Activated CD4-positive, alpha-beta T cell treated with anti-CD3 and anti-CD28 coated beads, Interleukin-2, amount 10 ng/mL, durations not matched to agents 24 days and 14 days (primary cell): ENCODE results near the gene OR10A2. TPM values are rescaled to one million over a fixed set of nuclear protein-coding genes. Genes with fewer than 3 reads are reported as not detected.
"Not testable (repeated sequence)": the region's sequence is repeated elsewhere in the genome, so short reads cannot be mapped to it uniquely, and the experiment has no call there.

Experiments
- DNase-seq: peaks from one replicate; pipeline ENCODE4 v3.0.0; 2022
- H3K27ac Mint-ChIP-seq: one replicate; pipeline ENCODE4 v1.8.0; 2022; ENCODE audit warnings: mild to moderate bottlenecking, mixed read lengths
- H3K27me3 Mint-ChIP-seq: one replicate; pipeline ENCODE4 v1.8.0; 2022; ENCODE audit warnings: mixed read lengths
- H3K36me3 Mint-ChIP-seq: one replicate; pipeline ENCODE4 v1.8.0; 2022; ENCODE audit warnings: low read depth, mild to moderate bottlenecking, mixed read lengths
- H3K4me1 Mint-ChIP-seq: one replicate; pipeline ENCODE4 v1.8.0; 2021; ENCODE audit warnings: mixed read lengths
- H3K4me3 Mint-ChIP-seq: one replicate; pipeline ENCODE4 v1.8.0; 2022; ENCODE audit warnings: mild to moderate bottlenecking, moderate library complexity, mixed read lengths
- H3K9me3 Mint-ChIP-seq: one replicate; pipeline ENCODE4 v1.8.0; 2021; ENCODE audit warnings: mixed read lengths
- intact Hi-C: fragments of 100-400 bp; cut with micrococcal nuclease; formaldehyde crosslinking; loops from one replicate; pipeline ENCODE4 v1.15.1; 2023
- total RNA-seq: library from RNA; stranded (reverse); gene quantifications from 2 replicates; pipeline ENCODE4 v1.2.3, GENCODE V29; 2022

The OR10A2 gene
- total RNA-seq, 1 donor from 2014 or later, result not detected

DNA sequence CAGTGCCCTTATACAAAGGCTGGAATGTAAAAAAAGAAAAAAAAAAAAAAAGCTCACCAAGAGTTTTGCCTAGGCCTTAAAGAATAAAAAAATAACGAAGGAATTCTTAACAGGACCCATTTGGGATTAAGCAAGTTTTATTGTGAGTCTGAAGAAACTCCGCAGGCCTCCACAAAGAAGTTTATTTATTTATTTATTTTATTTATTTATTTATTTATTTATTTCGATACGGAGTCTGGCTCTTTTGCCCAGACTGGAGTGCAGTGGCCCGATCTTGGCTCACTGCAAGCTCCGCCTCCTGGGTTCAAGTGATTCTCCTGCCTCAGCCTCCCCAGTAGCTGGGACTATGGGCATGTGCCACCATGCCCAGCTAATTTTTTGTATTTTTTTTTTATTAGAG lies 8.1 kb upstream of the OR10A2 start:
- not testable (repeated sequence) for H3K4me1 Mint-ChIP-seq, H3K27me3 Mint-ChIP-seq, H3K36me3 Mint-ChIP-seq, H3K27ac Mint-ChIP-seq, H3K4me3 Mint-ChIP-seq, DNase-seq
- peaks cover 14% of the 10 kb centered on the region for H3K9me3 Mint-ChIP-seq
- intact Hi-C loops, result loop anchor here (5.0 kb wide), 1 partner anchor 72 kb away; the partner anchor contains the start of gene ZNF215

DNA sequence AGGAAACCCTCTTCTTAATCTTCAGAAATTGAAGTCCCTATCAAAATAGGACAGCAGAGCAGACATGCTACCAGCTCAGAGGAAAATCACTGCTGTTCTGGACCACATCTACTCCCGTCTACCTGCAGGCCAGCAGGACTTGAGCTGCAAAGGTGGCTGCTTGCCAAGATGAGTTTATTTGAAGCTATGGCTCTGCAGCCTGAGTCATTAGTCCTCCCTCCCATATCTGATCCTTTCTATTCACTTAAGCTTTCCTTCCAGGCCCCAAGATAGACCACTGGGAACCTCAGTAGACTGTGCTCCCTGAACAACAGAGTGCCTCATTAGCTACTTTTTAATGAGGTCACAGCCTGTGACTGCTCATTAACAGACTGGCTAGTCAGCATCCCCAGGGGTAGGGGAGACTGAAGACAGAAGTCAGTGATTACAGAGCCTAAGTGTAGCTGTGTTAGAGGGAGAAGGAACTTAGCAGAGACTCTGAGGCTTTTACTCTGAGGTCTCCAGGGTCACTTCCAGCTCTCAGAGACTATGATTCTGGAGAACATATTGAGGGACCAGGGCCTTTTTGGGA lies 6.8 kb upstream of the OR10A2 start:
- Mint-ChIP-seq H3K27ac (no peak overlapping the region), H3K27me3 (no peaks in the 10 kb centered on the region), H3K4me1 (peaks cover 5% of the 10 kb centered on the region), H3K36me3 (no peaks in the 10 kb centered on the region), H3K9me3 (peaks cover 9% of the 10 kb centered on the region), H3K4me3 (no peak overlapping the region)
- DNase-seq, result no peak
- intact Hi-C loops, result loop anchor here (5.0 kb wide), 1 partner anchor 71 kb away; the partner anchor contains the start of gene ZNF215

DNA sequence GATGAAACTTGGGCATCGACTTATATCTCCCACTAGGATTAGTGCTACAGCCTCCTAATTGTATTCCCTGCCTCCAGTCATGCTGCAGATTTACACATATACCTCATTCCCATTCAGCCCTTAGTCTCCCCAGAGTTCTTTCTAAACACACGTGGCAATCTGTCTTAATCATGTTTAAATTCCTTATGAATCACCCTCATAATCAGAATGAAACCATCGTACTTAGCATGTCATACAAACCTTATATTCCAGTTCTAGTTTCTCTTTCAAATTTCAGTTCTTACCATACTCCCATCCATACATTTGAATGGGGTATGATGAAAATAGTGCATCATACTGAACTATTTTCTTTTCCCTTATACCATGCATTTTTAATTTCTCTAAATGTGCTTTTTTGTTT lies 6.0 kb upstream of the OR10A2 start:
- Mint-ChIP-seq H3K27ac (peak overlapping the region; percentile 19), H3K9me3 (peaks cover 8% of the 10 kb centered on the region), H3K36me3 (no peaks in the 10 kb centered on the region), H3K27me3 (no peaks in the 10 kb centered on the region), H3K4me1 (peaks cover 5% of the 10 kb centered on the region), H3K4me3 (no peak overlapping the region)
- no peak for DNase-seq
- intact Hi-C loops, result loop anchor here (1.0 to 5.0 kb wide), 2 partner anchors 16 to 70 kb away; partner anchors contain the start of gene ZNF215

DNA sequence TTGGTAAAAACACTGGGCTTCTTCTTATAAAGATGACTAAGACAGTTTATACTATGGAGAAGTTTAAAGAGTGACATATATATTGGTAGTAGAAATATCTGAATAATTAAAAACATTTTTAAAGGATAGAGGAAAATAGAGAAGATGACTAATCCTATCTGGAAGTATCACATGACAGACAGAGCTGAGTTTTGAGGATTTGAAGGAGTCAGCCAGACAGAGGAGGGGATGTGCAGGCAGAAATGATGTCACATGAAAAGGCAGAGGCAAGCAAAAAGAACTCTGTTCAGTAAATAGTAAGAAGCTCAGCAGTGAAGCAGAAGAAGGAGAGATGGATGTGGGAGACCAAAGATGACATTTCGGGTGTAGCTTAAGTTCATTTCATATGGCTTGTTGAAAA lies 1.6 kb downstream of the OR10A2 start:
- no peaks in the 10 kb centered on the region for H3K36me3 Mint-ChIP-seq
- intact Hi-C loops, result no loop called here
- peaks cover 3% of the 10 kb centered on the region for H3K27me3 Mint-ChIP-seq
- no peak for DNase-seq
- no peaks in the 10 kb centered on the region for H3K4me1 Mint-ChIP-seq
- no peak overlapping the region for H3K27ac Mint-ChIP-seq
- H3K9me3 Mint-ChIP-seq, result peaks cover 4% of the 10 kb centered on the region
- H3K4me3 Mint-ChIP-seq, result no peak overlapping the region

DNA sequence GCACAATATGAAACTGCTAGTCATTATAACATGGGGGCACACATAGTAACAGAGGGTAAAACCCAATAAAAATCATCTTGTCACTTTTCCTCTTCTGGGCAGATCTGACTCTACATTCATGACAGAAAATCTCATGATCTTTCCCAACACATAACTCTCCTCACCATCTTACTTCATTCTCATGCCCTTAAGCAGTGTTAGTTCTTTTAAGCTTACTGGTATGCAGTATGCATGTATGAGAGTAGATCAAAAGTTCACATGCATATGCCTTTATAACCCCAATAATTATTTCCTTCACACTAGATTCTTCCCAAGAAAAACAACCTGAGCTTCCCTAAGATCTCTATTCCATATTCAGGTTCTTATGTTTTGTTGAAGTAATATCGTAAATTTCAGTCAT lies 8.4 kb downstream of the OR10A2 start:
- intact Hi-C loops, result no loop called here
- no peaks in the 10 kb centered on the region for H3K36me3 Mint-ChIP-seq
- H3K9me3 Mint-ChIP-seq, result no peaks in the 10 kb centered on the region
- no peak for DNase-seq
- H3K27me3 Mint-ChIP-seq, result peaks cover 2% of the 10 kb centered on the region
- no peaks in the 10 kb centered on the region for H3K4me1 Mint-ChIP-seq
- no peak overlapping the region for H3K27ac Mint-ChIP-seq
- H3K4me3 Mint-ChIP-seq, result no peak overlapping the region

DNA sequence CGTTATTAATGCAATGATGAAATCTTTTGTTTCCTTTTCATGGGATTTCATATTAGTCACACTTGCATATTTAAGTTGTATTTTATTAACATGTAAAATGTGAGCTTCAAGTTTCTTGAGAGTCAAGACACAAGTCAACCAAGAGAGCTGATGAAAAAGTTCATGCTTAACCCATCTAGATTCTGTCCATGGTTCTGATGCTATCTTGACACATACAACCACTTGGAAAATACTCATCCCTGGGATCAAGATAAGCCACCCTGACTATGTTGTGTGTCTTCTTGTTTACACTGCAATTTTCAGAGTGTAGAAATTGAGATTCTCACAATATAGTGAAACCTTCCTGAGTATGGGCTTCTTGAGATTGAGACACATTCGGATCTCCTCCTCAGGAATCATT lies 12.9 kb downstream of the OR10A2 start:
- intact Hi-C loops, result no loop called here
- Mint-ChIP-seq H3K4me1 (no peaks in the 10 kb centered on the region), H3K27ac (no peak overlapping the region), H3K27me3 (no peaks in the 10 kb centered on the region), H3K4me3 (no peak overlapping the region), H3K36me3 (no peaks in the 10 kb centered on the region), H3K9me3 (no peaks in the 10 kb centered on the region)
- DNase-seq, result no peak

DNA sequence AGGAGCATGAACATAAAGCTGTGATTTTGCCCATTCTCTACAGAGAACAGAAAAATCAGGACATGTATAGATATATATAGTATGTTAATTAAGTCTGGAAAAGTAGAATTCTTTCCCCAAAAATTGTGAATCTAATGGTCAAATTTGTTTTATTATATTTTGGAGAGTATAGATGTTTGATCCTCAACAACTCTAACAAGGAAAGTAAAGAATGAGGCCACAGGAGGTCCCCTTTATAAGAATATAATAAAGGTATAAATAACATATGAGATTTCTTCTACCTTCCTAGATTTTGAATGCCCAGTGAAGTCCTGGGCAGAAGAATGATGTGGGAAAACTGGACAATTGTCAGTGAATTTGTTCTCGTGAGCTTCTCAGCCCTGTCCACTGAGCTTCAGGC lies 13.5 kb downstream of the OR10A2 start, which contains the start of gene OR10A4:
Gene OR10A4 (plus strand): TSS at position 301 of the 400 bp plus-strand sequence. CDS start 23 bp downstream, at position 324.
- no peak within 1 kb of the TSS for H3K27ac Mint-ChIP-seq
- intact Hi-C loops, result no loop called here
- peaks cover 2% of the 10 kb centered on the region for H3K27me3 Mint-ChIP-seq
- no peaks in the 10 kb centered on the region for H3K4me1 Mint-ChIP-seq
- H3K9me3 Mint-ChIP-seq, result no peaks in the 10 kb centered on the region
- no peak for DNase-seq
- no peak within 1 kb of the TSS for H3K4me3 Mint-ChIP-seq
- H3K36me3 Mint-ChIP-seq, result no peaks in the 10 kb centered on the region

DNA sequence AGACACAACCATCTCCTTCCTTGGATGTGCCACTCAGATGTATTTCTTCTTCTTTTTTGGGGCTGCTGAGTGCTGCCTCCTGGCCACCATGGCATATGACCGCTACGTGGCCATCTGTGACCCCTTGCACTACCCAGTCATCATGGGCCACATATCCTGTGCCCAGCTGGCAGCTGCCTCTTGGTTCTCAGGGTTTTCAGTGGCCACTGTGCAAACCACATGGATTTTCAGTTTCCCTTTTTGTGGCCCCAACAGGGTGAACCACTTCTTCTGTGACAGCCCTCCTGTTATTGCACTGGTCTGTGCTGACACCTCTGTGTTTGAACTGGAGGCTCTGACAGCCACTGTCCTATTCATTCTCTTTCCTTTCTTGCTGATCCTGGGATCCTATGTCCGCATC lies 14.1 kb downstream of the OR10A2 start:
- intact Hi-C loops, result no loop called here
- DNase-seq, result no peak
- Mint-ChIP-seq H3K36me3 (no peaks in the 10 kb centered on the region), H3K27ac (no peak overlapping the region), H3K4me3 (no peak overlapping the region), H3K27me3 (peaks cover 2% of the 10 kb centered on the region), H3K9me3 (no peaks in the 10 kb centered on the region), H3K4me1 (no peaks in the 10 kb centered on the region)

DNA sequence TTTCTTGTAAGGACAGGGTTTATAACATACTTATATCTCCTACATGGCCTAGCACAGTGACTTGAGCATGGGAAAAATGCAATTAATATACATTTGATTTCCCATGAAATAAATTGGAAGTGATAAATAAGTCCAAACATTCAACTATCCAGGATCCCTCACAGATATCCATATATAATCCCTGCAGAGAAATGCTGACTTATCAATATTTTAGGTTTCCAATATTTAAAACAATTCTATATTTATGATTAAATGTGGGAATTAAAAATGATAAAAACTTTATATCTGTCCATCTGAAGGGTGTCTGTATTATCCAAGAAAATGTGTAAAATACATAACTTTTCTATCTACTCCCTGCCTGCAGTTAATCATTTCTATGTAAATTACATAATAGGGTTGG lies 19.9 kb downstream of the OR10A2 start:
- intact Hi-C loops, result no loop called here
- Mint-ChIP-seq H3K4me1 (no peaks in the 10 kb centered on the region), H3K27ac (no peak overlapping the region), H3K9me3 (no peaks in the 10 kb centered on the region), H3K4me3 (no peak overlapping the region), H3K27me3 (peaks cover 20% of the 10 kb centered on the region), H3K36me3 (no peaks in the 10 kb centered on the region)
- DNase-seq, result no peak

DNA sequence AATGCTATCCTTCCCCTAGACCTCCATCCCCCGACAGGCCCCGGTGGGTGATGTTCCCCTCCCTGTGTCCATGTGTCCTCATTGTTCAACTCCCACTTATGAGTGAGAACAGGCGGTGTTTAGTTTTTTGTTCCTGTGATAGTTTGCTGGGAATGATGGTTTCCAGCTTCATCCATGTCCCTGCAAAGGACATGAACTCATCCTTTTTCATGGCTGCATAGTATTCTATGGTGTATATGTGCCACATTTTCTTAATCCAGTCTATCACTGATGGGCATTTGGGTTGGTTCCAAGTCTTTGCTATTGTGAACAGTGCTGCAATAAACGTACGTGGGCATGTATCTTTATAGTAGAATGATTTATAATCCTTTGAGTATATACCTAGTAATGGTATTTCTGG lies 24.9 kb downstream of the OR10A2 start:
- H3K27ac Mint-ChIP-seq, H3K4me3 Mint-ChIP-seq, DNase-seq, H3K36me3 Mint-ChIP-seq, H3K4me1 Mint-ChIP-seq, intact Hi-C loops, H3K9me3 Mint-ChIP-seq: not testable (repeated sequence)
- H3K27me3 Mint-ChIP-seq, result peaks cover 19% of the 10 kb centered on the region

DNA sequence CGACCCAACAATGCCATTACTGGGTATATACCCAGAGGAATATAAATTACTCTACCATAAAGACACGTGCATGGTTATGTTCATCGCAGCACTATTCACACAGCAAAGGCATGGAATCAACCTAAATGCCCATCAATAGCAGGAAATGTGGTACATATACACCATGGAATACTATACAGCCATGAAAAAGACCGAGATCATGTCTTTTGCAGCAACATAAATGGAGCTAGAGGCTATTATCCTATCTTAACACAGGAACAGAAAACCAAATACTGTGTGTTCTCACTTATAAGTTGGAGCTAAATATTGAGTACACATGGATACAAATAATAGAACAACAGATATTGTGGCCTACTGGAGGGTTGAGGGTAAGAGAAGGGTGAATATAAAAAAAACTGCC lies 26.0 kb downstream of the OR10A2 start:
- no peak for DNase-seq
- H3K9me3 Mint-ChIP-seq, result no peaks in the 10 kb centered on the region
- no peak overlapping the region for H3K4me3 Mint-ChIP-seq
- intact Hi-C loops, result no loop called here
- H3K27me3 Mint-ChIP-seq, result peaks cover 12% of the 10 kb centered on the region
- H3K36me3 Mint-ChIP-seq, result no peaks in the 10 kb centered on the region
- no peak overlapping the region for H3K27ac Mint-ChIP-seq
- H3K4me1 Mint-ChIP-seq, result no peaks in the 10 kb centered on the region

DNA sequence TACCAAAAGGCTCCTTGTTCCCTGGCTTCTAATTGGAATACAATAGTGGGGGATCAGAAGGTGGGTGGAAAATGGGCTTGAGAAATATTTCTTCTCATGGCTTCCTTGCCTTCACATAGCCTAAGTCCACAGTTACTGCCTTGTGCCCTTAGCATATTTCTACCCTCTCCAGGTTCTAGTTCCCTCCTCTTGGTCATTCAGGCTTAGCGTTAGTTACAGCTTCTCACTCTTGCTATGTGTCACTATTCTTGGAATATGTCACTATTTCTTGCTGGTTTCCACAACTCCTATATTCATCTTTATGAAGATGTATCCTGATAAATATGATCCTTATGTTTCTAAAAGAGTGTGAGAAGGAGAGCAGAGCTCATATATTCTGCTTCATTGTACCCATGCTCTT lies 27.0 kb downstream of the OR10A2 start:
- intact Hi-C loops, result no loop called here
- DNase-seq, result no peak
- H3K27me3 Mint-ChIP-seq, result peaks cover 8% of the 10 kb centered on the region

DNA sequence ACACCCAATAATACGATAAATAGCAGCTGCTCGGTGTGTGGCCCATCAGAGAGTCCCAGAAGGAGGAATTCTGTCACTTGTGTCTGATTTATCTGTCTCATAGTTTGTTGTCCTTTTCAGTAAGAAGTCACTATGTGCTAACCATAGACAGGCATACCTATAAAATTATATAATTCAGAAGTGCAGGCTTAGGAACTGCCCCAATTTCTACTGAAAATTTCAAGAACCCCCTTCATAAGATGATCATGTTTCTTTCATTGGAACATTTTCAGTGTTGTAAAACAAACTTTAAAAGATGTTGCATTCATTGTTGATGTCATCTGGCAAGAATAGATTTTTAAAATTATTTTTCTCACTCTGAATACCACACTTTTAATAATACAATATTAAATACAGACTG lies 29.5 kb downstream of the OR10A2 start, which contains the start of gene OR2D2:
Gene OR2D2 (minus strand): TSS at position 101 of the 400 bp plus-strand sequence. CDS start 0 bp downstream, at position 101.
- peaks cover 2% of the 10 kb centered on the region for H3K4me1 Mint-ChIP-seq
- H3K27ac Mint-ChIP-seq, result no peak within 1 kb of the TSS
- DNase-seq, result no peak
- H3K4me3 Mint-ChIP-seq, result no peak within 1 kb of the TSS
- no peaks in the 10 kb centered on the region for H3K9me3 Mint-ChIP-seq
- H3K27me3 Mint-ChIP-seq, result peaks cover 2% of the 10 kb centered on the region
- intact Hi-C loops, result no loop called here
- H3K36me3 Mint-ChIP-seq, result no peaks in the 10 kb centered on the region

More for the DNA sequence above, 27.0 kb downstream of the OR10A2 start:
- Mint-ChIP-seq H3K9me3 (no peaks in the 10 kb centered on the region), H3K27ac (no peak overlapping the region), H3K4me3 (no peak overlapping the region), H3K4me1 (peaks cover 2% of the 10 kb centered on the region), H3K36me3 (no peaks in the 10 kb centered on the region)

DNA sequence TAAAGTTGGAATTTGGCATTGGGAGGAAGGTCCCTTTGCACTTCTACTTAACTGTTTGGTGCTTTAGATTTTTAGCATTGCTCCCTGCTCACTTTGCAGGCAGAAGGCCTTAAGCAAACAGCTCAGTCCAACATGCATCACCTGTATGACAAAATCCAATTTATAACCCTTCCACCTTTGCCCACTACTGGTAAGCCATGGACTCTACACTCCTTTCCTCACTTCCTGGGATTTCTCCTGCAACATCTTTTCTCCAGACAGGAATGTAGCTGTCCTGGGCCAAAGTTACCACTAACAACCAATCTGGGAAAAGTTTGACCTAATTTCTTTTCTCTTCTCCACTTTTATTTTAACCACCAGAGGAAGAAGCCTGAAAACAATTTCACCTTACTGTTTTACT lies 31.2 kb downstream of the OR10A2 start:
- Mint-ChIP-seq H3K36me3 (no peaks in the 10 kb centered on the region), H3K27me3 (peaks cover 6% of the 10 kb centered on the region), H3K4me3 (no peak overlapping the region)

DNA sequence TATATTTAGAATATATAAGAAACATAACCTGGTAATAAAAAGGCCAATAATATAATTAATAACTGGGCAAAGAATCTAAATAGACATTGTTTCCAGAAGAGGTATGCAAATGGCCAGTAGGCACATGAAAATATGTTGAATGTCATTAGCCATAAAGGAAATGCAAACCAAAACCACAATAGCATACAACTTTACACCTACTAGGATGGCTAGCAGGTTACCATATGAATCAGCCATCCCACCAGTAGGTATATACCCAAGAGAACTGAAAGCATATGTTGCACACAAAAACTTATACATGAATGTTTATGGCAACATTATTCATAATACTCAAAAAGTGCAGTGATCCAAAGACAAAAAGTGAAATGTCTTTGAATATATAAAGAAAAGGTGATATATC lies 32.2 kb downstream of the OR10A2 start:
- intact Hi-C loops, result no loop called here
- Mint-ChIP-seq H3K4me1 (peaks cover 2% of the 10 kb centered on the region), H3K4me3 (no peak overlapping the region), H3K36me3 (no peaks in the 10 kb centered on the region), H3K27ac (no peak overlapping the region), H3K9me3 (no peaks in the 10 kb centered on the region), H3K27me3 (peaks cover 6% of the 10 kb centered on the region)
- no peak for DNase-seq

More for the DNA sequence above, 31.2 kb downstream of the OR10A2 start:
- H3K9me3 Mint-ChIP-seq, result no peaks in the 10 kb centered on the region
- H3K27ac Mint-ChIP-seq, result no peak overlapping the region
- H3K4me1 Mint-ChIP-seq, result peaks cover 2% of the 10 kb centered on the region
- DNase-seq, result no peak
- intact Hi-C loops, result no loop called here
